HG03457 (cell line): ENCODE measurements around the gene MAPK8IP1.

Experiments
- ATAC-seq: cut with Tn5 transposase; IDR thresholded peaks from one replicate; pipeline ENCODE4 v1.9.1; 2021; ENCODE audit warnings: moderate number of reproducible peaks; ENCODE audit not compliant: unreplicated experiment

MAPK8IP1 gene

DNA sequence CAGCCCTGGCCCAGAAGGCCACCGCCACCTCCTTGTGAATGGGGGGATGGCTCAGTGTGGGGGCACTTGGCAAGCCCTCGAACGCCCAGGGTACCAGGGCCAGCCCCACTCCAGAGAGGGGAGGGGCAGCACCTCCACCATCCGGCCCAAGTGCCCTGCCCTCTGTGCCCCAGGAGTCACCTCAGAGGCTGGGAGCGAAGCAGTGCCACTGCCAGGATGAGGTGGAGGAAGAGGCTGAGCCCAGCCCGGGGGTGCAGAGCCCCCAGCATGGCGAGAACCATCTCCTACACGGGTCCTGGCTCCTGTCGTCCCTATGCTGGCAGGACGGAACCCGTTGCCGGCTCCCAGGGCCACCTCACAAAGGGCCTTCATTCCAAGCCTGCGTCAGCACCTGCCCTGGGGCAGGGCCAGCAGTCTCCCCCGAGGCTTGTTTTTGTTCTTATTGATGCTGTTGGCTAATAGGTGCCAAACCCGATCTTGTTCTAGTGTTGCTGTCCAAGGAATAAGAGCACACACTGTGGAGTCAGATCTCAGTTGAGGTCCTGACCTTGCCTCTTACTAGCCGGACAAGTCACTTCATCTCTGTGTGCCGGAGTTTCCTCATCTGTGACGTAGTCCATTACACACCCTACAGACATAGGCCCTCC, 21.6 kb downstream of the MAPK8IP1 start, which contains the start of gene FREY1:
TSS of gene FREY1 (minus strand) at position 307 of the 647 bp plus-strand sequence. CDS start at position 281, 26 bp downstream.
- no peak for ATAC-seq

DNA sequence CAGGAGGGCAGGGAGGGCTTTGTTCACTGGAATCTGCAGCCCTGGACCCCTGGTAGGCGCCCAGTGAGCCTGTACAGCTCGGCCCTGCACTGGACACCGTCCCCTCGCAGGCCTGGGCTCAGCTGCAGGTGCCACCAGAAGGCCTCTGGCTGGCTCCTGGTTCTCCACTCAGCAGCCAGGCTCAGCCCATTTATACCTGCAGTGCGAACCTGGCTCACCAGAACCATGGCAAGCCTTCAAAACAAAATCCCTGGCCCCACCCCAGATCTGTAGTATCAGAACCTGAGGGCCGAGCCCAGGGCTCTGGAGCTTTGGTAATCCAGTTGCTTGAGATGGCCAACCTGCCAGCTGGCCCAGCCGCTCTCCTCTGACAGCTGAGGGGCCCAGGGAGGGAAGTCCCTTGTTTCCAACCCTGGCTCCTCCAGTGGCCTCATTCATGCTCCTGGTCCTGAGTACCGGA, 22.5 kb downstream of the MAPK8IP1 start:
- ATAC-seq: no peak

DNA sequence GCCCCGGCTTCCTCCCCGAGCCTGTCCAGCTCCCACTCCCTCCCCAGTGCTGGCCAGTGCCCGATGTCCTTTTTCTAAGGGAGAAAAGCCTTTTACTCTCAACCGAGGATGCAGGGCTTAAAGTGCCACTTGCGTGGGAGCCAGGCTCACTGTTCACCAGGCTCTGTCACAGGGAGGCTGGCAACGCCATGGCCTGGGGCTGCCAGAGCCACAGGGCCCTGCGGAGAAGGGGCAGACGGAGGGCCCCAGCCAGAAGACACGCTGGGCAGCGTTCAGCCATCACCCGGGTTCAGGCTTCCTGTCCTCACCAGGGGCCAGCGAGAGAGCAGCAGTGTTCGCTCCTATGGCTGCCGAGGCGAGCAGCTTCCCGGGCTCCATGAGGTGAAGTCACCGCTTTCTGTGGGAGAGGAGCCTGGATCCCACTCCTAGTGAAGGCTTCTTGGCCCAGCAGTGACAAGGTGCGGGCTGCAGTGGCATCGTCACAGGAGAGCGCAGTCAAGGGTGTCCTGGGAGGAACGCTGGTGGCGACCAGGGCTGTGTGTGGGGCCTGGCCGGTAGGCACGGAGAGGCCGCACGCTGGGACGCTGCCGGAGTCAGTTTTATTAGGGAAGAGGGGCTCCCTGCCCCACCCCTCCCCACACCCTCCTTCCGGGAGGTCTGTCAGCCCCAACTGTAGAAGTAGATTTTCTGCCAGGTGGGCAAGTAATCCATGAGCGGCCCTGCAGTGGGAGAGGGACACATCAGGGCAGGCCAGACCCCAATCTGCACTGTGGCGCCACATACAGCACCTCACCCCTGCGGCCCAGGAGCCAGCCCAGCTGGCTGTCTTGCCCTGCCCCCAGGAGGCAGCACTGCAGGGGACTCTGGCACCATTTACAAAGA, 24.4 kb downstream of the MAPK8IP1 start:
- ATAC-seq: no peak

DNA sequence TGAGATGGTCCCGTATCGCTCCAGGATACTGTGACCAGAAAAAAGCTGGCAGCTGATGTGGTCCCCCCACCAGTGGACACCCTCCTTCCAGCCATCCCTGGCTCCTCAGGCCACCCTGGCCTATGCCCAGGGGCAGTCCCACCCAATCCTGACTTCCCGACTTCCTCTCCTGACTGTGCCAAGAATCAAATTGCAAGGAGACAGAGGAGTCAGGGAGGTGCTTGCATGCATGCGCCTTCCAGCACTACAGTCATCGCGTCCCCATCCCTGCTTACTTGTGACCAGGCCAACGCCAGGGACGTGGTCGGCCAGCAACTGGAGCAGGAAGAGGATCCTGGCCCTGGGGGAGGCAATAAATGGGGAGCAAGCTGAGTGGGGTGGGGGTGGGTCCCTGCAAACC, 25.2 kb downstream of the MAPK8IP1 start:
- no peak for ATAC-seq

DNA sequence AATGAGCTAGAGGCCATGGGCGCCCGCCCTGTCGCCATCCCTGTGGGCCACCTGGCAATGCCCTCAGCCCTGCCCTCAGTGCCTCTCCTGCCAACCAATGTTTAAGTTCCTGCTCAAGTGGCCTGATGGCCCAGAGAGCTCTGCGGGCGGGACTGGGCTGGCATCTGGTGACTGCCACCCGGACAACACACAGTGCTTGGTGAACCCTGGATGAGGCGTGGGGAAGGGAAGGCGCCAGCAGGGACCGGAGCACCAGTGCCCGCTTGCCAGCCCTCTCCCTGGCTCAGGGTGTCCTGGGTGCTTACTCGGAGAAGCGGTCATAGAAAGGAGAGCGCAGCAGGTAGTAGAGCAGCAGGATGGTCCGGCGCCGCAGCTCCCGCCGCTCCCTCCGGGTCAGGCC, 28.1 kb downstream of the MAPK8IP1 start:
- ATAC-seq: no peak

DNA sequence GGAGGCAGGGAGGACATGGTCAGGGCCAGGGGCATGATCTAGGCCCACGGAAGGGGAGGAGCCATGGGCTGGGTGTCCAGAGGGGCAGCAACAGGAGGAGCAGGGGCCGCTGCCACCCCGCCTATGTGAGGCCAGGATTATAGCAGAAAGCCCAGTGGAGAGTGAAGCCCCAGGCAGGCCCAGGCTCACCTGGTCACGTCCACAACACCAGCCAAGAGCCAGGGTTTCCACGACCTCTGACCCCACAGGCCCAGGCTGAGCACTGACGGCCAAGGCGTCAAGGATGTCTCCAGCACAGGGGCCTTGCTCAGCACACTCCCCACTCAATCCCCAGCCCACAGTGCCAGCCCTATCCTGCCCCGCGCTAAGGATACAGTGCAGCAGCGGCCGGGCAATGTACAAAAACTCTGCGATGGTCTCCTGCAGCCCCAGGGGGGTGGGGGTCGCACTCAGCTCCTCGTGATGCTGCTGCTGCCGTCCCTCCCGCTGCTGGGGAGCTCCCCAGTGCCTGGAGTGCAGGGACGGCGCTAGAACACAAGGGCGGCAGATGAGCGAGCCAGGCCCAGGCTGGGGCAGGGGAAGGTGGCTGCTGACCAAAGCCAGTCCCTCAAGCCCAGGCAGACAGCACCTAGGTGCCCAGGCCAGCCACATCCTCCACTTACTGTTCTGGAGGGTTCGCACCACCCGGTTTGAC, 28.6 kb downstream of the MAPK8IP1 start:
- ATAC-seq: no peak

DNA sequence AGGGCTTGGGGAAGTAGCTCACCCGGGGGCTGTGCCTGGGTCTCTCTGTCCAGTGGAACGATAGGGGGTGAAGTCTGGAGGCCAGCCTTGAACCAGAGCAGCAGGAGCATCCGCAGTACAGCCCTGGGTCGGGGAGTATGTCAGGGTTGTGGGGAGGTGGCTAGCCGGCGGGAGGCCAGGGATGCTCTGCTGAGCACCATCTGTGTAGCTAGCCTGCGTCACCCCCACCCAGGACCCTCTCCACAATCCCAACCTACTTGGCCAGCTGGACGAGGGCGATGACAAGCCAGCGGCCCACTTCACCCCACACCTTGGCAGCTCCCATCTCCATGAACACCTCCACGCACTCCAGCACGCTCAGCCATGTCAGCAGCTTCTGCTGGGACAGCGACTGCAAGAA, 30.0 kb downstream of the MAPK8IP1 start:
- ATAC-seq: no peak

DNA sequence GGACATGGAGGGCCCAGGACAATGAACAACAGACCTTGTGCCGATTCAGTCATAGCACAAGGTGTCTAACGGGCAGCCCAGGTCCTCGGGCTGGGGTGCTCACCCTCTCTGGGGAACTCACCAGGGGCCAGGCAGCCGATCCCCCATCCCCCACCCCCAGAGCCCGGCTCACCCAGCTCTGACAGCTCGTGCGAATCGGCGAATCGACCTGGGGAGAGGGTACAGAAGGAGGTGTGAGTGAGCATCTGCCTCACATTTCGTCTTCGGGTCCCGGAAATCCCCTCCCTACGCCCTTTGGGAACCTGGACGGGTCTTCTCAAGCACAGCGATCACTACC, 31.8 kb downstream of the MAPK8IP1 start:
- ATAC-seq: peak; percentile 6

DNA sequence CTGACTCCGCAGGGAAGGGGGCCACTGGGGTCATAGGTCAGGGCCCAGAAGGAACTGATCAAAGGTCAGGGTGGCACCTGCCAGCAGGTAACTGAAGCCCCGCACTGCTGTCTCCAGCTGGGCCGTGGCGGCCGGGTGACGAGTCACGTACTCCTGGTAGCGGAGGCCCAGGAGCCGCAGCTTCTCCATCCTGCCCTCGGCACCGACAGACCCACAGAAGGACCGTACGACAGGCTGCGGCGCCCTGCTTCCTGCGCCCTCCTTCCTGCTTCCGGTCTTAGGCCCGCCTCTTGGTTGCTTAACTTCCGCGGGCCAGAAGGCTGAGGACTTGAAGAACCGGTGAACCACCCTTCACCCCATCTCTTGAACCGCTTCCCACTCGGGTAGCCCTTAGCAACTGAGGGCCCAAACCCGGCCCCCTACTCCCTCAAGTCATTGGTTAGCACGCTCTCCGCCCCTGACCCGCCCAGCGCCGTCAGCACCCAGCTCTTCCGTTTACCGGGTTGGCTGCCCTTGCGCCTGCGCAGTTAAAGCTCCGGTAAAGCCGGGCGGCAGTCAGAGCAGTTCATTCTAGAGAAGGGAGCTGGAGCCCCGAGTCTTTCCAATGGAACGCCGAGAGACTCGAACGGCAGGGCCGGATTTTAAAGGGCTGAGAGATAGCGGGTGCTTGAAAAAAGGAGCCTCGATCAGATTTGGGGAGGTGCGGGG, 32.3 kb downstream of the MAPK8IP1 start, which contains the start of gene PEX16:
TSS of gene PEX16 (minus strand) at position 255 of the 708 bp plus-strand sequence. CDS start at position 189, 66 bp downstream.
- ATAC-seq: peak; percentile 71

DNA sequence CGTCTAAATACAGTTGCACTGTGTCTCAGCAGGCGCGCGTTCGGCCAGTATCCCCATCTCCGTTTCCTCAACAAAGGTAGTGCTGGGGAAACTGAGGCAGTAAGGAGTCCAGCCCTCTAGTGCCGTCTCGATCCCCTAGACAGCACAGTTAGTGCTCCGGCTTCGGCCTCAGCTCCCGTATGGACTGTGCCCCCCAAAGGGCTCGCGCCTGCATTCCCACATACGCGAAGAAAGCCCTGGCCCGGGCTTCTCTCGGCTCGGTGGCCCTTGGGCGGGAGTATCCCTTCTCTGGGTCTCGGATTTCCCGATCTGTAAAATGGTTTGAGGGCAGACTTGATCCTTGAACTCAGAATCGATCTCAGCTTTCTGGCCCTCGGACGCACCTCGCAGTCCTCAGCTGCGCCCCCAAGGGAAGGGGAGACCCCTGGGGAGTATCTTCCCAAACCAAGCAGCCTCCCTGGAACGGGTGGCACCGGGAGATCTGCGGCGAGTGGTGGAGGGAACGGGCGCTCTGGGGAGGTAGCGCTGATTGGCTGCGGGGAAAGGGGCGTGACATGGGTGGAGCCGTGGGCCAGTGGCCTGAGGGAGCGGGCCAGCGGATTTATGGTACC, 33.0 kb downstream of the MAPK8IP1 start:
- peak; percentile 35 for ATAC-seq

DNA sequence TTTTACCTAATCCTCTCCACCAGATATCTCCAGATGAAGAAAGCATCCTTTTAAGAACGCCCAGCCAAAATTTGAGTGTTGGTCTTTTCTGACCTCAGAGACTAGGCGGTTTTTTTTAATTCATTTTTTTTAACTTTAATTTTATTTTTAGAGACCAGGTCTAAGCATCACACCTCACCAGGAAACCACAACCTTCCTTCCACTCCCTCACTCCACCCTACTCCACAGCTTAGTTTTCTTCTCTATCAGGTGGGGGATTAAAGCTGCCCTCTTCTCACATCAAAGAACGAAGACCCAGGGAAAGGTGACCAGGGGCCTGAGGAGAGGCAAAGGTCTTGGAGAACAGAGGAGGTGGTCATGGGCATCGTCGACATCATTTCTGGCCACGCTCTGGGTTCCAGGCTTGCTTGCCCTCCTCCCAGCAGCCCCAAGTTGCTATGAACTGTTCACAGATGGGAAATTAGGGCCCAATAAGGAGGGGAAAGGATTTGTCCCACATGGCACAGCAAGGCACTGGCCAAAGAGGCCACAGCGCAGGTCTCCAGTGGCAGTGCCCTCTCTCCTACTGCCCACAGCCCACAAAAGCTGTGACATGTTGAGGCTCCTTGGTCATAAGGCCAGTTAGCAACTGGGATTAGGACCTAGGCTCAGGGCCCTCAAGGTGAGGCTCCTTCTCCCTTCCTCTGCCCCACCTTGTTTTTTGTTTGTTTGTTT, 33.7 kb downstream of the MAPK8IP1 start:
- ATAC-seq: no peak

DNA sequence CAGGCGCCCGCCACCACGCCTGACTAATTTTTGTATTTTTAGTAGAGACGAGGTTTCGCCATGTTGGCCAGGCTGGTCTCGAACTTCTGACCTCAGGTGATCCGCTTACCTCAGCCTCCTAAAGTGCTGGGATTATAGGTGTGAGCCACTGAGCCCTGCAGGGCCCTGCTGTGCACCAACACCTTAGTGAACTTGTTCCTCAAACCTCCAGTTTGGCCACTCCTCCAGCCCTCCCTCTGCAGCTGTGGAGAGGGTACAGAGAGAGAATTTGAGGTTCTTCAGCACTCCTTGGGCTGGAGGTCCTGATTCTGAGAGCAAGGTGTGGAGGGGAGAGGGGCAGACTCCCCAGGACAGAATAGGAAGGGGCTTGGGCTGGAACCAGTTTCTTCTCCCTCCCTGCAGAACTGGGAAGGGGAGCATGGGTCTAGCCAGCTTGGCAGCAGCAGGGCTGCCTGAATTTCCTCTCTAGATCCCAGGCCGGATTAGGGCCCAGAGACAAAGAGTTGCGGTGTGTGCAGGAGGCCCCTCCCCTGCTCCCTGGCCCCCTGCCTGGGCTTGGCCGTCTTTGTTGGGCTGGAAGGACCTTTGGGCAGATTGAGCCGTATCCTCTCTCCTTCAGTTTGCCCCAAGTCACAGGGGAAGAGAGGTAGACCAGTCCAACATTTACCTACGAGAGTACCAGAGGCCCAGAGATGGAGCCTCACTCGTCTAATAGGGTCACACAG, 34.5 kb downstream of the MAPK8IP1 start:
- no peak for ATAC-seq

DNA sequence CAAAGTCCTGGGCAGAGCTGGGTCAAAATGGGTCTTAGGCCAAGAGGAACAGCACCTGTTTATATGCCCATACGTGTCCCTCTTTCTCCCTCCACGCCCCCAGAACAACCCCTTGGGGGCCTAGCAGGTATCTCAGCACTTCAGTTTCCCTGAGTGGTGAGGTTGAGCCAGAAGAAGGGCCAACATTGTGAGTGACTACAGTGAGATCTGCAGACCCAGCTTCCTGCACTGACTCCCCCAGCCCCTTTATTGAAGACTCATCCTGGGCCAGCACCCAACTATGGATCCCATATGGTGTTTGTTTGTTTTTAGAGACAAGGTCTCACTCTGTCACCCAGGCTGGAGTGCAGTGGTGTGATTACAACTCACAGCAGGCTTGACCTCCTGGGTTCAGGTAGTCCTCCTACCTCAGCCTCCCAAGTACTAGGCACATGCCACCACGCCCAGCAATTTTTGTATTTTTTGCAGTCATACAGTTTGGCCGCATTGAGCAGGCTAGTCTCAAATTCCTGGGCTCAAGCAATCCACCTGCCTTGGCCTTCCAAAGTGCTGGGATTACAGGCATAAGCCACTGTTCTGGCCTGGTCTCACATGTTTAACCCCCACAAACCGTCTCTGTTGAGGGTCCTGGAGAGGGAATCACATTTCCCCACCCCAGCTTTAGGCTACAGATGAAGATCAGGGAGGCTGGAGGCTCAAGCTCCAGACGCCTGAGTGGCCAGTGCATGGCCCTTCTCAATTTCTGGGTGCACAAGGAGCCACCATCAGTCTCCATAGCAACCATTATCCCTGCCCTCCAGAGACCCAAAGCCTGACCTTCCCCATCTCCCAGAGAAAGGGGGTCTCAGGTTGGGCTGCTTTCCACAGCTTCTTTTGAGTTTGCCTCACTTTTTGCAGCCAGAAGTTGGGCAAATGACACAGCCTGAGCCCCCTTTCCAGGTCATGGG, 35.4 kb downstream of the MAPK8IP1 start:
- no peak for ATAC-seq

DNA sequence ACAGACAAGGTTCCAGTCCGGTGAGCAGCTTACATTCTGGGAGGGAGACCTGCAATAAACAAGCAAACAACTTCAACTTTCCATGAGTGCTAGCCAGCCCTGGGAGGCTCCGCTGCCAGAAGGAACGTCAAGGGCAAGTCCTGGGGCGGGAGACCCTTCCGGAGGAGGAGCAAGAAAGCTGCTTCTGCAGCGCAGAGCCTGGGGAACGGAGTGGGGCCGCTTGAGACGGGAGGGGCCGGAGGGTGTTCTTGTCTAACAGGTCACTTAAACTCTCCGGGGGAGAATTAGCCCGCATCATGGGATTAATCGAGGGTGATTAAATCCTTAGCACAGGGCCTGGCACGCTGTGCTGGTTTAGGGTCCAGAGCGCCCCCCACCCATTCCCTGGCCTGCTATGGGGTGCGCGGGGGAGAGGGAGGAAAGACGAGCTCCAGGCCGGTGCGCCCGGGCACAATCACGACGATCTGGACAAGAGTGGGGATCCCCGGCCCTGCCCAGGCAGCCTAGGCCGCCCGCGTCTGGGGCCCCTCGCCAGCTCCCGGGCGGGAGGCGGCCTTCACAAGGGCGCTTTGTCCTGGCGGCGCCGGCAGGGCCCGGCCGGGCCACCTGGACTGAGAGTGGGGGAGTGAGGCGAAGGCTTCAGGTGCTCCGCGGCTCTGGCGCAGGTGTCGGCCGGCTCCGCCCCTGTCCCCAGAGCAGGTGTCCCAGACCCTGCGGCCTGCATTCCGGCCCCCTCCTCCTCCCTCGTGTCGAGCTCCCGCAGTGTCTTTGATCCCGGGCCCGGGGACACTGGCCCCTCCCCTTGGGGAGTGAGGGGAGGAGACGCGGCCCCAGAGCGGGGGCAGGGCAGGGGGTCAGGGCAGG, 36.3 kb downstream of the MAPK8IP1 start:
- no peak for ATAC-seq

DNA sequence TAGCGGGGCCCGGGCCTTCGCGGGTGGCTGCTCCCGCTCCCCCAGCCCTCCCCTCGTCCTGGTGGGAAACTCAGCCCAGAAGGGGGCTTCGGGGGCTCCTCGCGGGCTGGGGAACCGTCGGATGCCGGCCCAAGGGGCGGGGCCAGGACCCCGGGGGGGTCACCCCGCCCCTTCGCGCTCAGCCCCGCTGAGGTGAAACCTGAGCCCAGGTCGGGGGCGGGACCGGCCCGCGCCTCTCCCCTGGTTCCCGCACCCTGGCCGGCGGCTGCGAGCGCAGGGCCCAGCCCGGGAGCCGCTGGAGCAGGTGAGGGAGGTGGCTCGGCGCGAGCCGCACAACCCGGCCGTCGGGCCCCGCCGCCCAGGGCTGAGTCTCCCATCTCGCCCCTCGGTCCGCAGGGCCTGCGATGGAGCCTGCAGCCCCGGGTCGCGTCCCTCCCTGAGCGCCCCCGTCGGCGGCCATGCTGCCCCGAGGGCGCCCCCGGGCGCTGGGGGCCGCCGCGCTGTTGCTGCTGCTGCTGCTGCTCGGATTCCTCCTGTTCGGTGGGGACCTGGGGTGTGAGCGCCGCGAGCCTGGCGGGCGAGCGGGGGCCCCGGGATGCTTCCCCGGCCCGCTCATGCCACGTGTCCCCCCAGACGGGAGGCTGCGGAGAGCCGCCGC, 37.1 kb downstream of the MAPK8IP1 start, which contains the start of gene LARGE2:
TSS of gene LARGE2 (plus strand) at position 232 of the 658 bp plus-strand sequence. CDS start at position 459, 227 bp downstream.
- ATAC-seq: no peak
